ENCODE data around the gene TBX1. TPM values are rescaled to one million over a fixed set of nuclear protein-coding genes. Genes with fewer than 3 reads are reported as not detected.
"Not testable (repeated sequence)": the region's sequence is repeated elsewhere in the genome, so short reads cannot be mapped to it uniquely, and the experiment has no call there.

The TBX1 gene
- total RNA-seq, 1 donor from 2014 or later, result 0.48 TPM

DNA sequence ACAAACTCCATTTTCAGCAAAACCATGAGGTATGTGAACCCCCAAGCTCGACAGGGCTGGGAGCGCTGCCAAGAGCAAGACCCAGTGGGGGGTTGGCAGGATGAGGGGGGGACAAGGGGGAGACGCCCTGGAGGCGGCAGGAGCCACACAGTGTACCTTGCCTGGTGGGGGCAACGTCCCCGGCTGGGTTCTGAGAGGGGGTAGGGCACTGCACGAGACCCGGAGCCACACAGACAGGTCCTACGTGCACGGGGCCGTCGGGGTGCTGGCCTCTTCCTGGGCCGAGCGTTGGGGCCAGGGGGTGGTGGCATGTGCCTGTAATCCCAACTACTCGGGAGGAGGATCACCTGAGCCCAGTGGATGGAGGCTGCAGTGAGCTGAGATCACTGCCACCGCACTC is 28.8 kb downstream of the TBX1 start:
- intact Hi-C loops (cut with DNase I), result no loop called here
- no peak for DNase-seq (ENCODE audit: low spot score)

GRCh38 chr22:19789828-19790227 is 29.2 kb downstream of the TBX1 start:
- intact Hi-C loops (cut with DNase I), result no loop called here
- DNase-seq (ENCODE audit: low spot score), result no peak

GRCh38 chr22:19791243-19791642 is 30.7 kb downstream of the TBX1 start:
- DNase-seq (ENCODE audit: low spot score), result no peak
- intact Hi-C loops (cut with DNase I), result no loop called here

GRCh38 chr22:19791894-19792293 is 31.3 kb downstream of the TBX1 start:
- DNase-seq (ENCODE audit: low spot score), result no peak
- intact Hi-C loops (cut with DNase I), result no loop called here

- intact Hi-C loops (cut with DNase I), result not testable (repeated sequence)
Measured at GRCh38 chr22:19792383-19792896, 31.9 kb downstream of the TBX1 start.

DNA sequence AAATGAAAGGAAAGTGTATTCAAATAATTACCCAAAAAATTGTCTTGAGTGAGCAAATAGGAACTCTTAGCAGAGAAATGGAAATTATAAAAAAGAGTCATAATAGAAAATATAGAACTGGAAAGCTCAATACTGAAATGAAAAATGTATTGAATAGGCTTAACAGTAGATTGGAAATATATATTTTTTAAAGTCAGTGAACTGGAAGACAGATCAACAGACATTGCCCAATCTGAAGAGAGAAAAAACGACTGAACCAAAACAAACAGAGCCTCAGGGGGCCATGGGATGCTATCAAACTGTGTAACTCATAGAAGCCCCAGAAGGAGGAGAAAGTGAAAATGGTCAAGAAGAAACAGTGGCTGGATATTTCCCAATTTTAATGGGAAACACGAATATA is 32.6 kb downstream of the TBX1 start:
- intact Hi-C loops (cut with DNase I), result no loop called here
- no peak for DNase-seq (ENCODE audit: low spot score)

More at GRCh38 chr22:19792383-19792896, 31.9 kb downstream of the TBX1 start:
- DNase-seq (ENCODE audit: low spot score), result not testable (repeated sequence)

- DNase-seq (ENCODE audit: low spot score), result no peak
- intact Hi-C loops (cut with DNase I), result no loop called here
Measured at GRCh38 chr22:19793661-19794310, 33.2 kb downstream of the TBX1 start.

DNA sequence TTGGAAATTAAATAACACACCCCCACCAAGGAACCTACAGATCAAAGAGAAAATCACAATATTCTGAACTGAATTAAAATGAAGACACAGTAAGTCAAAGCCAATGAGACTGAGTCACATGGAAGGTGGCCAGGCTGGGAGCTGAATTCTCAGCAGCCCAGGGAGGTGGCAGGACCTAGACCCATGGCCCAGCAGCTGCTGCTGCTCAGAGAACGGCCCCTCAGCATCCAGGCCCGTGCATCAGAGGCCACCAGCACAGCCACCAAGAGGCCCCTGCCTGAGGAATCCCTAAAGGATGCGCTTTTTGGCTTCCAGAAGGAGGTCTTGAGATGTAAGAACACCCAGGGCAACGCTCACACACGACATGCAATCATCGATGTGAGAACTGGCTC is 35.0 kb downstream of the TBX1 start:
- no peak for DNase-seq (ENCODE audit: low spot score)
- intact Hi-C loops (cut with DNase I), result no loop called here

DNA sequence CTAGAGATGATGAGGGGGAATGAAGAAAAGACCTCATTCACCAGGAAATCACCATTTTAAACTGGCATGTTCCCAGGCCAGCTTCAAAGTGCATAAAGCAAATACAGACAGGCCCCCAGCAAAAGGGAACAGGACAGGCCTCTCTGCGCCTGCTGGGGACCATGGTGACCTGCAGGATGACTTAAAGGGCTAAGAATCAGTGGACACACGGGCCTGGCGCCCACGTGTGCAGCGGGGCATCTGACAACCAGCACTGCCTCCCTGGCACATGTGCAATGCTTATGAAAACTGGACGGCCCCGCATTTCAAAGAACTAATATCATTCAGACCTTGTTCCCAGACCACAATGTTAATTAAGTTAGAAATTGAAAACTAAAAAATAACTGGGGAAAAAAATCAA is 35.6 kb downstream of the TBX1 start:
- intact Hi-C loops (cut with DNase I), result no loop called here
- no peak for DNase-seq (ENCODE audit: low spot score)

DNA sequence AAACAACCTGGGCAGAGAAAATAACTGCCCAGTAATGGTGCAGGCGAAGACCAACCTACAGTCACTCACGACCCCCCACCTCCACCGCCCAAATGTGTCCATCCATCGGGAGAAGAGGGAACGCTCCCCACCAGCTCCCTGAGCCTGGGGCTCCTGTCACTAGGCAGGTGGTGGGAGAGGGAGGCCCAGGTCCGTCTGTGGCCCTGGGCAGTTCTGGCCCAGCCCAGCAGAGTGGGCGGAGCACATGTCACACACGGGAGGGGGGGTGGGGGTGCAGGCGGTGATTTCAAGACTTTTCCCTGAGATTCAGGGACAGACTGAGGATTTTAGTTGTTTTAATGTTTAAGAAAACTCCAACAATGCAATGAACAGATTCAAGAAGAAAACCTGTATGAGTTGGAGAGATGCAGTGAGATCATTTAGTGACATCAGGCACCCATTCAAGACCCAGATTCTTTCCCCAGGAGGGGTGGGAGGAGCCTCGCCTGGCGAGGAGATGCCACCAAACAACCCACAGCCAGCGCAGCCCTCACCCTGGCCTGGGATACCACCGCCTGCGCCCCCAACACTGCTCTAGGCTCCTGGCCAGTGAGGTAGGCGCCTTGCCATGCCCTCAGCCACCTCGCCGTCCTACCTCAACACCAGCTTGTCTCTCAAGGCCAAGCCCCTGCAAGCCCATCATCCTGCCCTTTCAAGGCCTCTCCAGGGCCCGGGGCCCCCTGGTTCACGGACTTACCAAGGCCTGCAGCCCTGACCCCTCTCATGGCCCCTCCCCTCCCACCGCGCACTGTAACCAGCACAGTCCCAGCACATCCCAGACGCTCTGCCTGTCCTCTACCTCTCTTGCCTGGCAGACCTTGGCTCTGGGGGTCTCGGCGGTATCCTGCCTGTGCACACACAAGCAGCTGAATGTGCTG is 36.8 kb downstream of the TBX1 start:
- intact Hi-C loops (cut with DNase I), result no loop called here
- DNase-seq (ENCODE audit: low spot score), result no peak

GRCh38 chr22:19798003-19798665 is 37.6 kb downstream of the TBX1 start:
- intact Hi-C loops (cut with DNase I), result no loop called here
- DNase-seq (ENCODE audit: low spot score), result no peak

DNA sequence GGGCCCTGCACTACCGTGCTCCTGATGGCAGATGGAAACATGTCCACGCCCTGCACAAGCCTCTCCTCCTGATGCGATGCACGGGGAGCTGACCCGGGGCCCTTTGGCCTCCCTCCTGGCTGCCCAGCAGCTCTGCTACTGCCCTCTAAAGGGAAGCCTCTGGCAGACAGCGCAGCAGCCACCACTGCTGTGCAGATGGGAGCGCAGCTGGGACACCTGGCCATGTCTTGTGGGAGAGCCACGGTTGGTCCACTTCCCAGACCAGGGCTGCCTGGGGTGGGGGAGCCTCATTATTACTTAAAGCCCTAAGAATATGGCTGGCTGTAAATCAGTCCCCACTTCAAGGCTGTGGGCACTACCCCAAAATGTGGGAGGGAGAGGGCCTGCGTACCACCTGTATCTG is 38.3 kb downstream of the TBX1 start:
- intact Hi-C loops (cut with DNase I), result no loop called here
- DNase-seq (ENCODE audit: low spot score), result no peak

DNA sequence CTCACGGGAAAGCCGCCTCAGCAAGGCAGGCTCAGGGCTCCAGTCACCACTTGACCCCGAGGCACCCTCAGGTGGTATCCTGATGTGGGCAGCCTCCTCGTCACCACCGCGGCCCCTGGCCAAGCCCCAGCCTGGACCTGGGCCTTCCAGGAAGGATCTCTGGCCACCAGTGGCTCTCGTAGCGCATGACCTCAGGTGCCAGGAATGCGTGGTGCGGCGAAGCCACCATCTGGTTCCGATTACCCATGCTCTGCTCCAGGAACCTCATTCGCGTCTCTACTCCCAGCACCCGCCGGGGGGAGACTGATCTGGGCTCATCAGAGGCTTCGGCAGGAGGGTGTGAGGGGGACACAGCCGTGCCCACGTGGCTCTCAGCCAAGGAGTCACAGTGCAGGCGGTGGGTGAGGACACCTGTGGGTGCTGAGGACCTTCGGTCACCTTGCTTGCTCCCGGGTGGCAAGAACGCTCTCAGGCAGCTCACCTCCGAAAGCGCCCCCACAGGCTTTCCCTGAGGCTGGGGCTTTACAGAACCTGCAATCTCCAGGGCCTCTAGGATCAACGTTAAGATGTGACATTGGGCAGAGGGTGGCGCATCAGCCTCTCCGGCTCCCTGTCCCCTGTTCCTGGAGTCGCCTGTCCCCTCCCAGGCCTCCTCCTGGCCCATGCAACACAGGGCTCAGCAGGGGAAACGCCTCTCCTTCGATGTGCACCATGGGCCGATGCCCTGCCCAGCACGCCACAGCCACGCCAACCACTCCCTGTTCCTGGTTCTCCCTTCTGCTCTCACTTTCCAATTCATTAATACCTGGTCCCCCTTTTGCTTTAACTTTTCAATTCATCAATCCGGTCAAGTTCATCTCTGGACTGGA is 39.0 kb downstream of the TBX1 start:
- intact Hi-C loops (cut with DNase I), result no loop called here
- DNase-seq (ENCODE audit: low spot score), result no peak

GRCh38 chr22:19800306-19800705 is 39.7 kb downstream of the TBX1 start:
- intact Hi-C loops (cut with DNase I), result no loop called here
- no peak for DNase-seq (ENCODE audit: low spot score)

- intact Hi-C loops (cut with DNase I), result no loop called here
- DNase-seq (ENCODE audit: low spot score), result no peak
Measured at GRCh38 chr22:19800761-19801244, 40.2 kb downstream of the TBX1 start.

DNA sequence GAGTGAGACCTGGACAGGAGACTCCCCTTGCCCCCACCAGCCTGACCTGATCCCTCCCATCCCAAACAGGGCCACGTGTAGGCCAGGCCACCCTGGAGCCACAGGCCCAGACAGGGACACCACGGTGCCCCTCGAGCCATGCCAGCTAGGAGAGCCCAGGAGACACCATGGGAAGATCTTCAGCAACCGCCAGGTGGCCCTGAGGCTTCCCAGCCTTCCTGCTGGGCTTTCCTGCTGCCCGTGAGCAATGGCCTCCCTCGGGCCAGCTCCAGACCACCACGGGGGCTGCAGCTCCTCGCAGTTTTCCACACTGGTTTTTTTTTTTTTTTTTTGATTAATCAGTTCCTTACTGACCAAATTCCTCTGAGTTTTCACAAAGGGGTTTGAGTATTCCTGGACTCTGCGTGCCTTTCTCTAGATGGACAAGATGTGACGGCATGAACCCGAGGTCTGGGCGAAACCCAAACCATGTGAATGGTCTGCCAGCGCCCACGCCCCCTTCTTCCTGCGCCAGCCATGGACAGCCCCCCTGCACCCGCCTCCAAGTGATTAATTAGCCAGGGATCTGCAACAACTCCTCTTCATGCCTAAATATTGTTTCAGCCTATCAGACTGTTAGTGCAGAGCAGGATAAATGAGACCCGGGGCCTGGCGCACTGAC is 40.9 kb downstream of the TBX1 start:
- intact Hi-C loops (cut with DNase I), result no loop called here
- no peak for DNase-seq (ENCODE audit: low spot score)

DNA sequence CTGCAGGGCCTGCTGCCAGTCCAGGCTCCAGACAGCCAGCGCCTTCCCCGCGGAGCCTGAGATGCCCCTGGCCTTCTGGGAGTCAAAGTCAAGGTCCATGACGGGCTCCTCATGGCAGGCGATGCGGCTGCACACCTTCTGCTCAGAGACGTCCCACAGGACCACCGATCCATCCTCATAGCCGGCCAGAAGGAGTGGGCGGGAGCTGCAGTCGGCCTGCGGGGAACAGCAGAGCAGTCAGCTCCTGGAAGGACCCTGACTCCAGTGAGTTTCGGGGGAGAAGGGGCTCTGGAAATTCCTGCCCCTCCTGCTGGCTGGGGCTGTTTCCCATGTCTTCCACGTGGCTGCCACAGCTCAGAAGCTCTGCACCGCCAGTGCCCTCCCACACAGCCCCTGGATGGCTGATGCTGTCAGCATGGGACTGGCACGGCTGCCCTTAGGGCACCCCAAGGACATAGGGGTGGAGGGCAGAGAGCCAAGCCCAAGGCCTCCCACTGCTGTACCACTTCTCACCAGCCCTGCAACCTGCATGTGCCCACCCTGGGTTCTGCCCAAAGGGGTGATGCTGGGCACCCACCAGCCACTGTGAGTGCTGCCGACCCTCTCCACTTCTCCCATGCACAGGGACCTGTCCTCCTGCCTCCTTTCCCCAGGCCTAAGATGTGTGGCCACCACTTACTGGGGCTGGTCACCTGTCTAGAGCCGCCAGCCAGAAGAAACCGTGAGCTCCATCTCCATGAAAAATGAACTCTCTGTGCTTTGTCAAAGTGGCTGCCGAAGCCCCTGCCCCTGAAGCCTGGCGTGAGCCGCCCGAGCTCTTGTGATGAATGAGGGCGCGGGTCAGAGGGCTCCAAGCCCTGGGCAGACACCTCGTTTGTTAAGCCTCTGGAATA is 41.7 kb downstream of the TBX1 start:
- intact Hi-C loops (cut with DNase I), result no loop called here
- DNase-seq (ENCODE audit: low spot score), result no peak
